ENCODE measurements around the gene RETREG1. TPM values are rescaled to one million over a fixed set of nuclear protein-coding genes. Genes with fewer than 3 reads are reported as not detected.

The RETREG1 gene
- total RNA-seq, 1 experiment from 2014 or later, result 5.1 TPM

DNA sequence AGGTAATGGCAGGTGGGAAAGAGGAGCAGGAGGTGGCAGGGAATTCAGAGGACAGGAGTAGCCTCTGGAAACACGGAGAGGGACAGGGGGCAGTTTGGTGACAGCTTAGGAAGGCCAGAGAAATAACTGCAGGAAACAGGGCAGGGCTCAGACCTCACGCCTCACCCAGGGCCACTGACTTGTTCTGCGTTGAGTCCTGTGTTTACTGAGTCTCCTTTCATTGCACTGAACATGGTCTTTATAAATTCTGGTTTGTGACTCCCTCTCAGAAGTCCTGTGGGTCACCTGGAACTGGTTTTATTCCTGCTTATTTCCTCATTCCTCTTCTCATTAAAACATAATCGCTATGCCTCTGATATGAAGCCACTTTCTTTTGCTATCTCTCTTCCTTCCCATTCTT lies 96.0 kb downstream of the RETREG1 start:
- ChIA-PET POLR2A (ENCODE audit: low non-redundant PET) (no interaction called here), CTCF (no interaction called here)
- DNase-seq (ENCODE audit: low spot score), result no peak
- TF ChIP-seq, protein P1, sequence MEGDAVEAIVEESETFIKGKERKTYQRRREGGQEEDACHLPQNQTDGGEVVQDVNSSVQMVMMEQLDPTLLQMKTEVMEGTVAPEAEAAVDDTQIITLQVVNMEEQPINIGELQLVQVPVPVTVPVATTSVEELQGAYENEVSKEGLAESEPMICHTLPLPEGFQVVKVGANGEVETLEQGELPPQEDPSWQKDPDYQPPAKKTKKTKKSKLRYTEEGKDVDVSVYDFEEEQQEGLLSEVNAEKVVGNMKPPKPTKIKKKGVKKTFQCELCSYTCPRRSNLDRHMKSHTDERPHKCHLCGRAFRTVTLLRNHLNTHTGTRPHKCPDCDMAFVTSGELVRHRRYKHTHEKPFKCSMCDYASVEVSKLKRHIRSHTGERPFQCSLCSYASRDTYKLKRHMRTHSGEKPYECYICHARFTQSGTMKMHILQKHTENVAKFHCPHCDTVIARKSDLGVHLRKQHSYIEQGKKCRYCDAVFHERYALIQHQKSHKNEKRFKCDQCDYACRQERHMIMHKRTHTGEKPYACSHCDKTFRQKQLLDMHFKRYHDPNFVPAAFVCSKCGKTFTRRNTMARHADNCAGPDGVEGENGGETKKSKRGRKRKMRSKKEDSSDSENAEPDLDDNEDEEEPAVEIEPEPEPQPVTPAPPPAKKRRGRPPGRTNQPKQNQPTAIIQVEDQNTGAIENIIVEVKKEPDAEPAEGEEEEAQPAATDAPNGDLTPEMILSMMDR (conservative IDR thresholded peaks at IDR 0.05; ENCODE audit: low read depth, low read length), result no peak
- TF ChIP-seq EZH2 (IDR thresholded peaks at IDR 0.05; ENCODE audit: borderline replicate concordance, low read depth, low read length, poor library complexity, severe bottlenecking), result no peak
- intact Hi-C loops (cut with micrococcal nuclease; ENCODE audit: unreplicated experiment), result no loop called here
- Histone ChIP-seq H3K27me3 (replicated peaks; ENCODE audit: insufficient read depth, low read depth, low read length, poor library complexity) (no peaks in the 10 kb centered on the region), H3K4me3 (ENCODE audit: low read depth, low read length, poor library complexity, severe bottlenecking) (no peak overlapping the region), H3K4me1 (ENCODE audit: insufficient read depth, low read length, poor library complexity, severe bottlenecking) (no peaks in the 10 kb centered on the region), H3K27ac (ENCODE audit: low read depth, low read length, poor library complexity, severe bottlenecking) (no peak overlapping the region), H3K36me3 (ENCODE audit: insufficient read depth, low read length, poor library complexity, severe bottlenecking) (no peaks in the 10 kb centered on the region), H3K9me3 (ENCODE audit: low read depth, low read length, poor library complexity, severe bottlenecking) (no peaks in the 10 kb centered on the region)
- no TSS peak for BruUV-seq (replicated peaks)

DNA sequence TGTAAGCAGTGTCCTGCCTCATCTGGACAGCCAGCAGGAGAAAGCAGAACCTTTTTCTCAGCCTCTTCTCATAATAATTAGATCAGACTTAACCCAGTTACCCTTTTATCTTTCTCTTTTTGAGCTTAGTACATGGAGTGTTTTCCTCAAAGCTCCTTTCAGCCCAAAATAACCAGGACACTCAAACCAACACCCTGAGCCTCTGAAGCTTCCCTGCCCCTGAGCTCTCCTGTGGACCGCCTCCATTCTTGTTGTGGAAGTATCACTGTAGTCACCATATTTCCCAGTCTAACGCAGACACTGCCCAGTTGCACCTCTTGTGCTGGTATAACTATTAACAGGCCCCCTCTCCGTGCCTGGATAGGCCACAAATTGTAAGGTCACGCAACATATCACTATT lies 97.4 kb downstream of the RETREG1 start:
- no TSS peak for BruUV-seq (replicated peaks)
- Histone ChIP-seq H3K4me3 (ENCODE audit: low read depth, low read length, poor library complexity, severe bottlenecking) (no peak overlapping the region), H3K4me1 (ENCODE audit: insufficient read depth, low read length, poor library complexity, severe bottlenecking) (no peaks in the 10 kb centered on the region), H3K36me3 (ENCODE audit: insufficient read depth, low read length, poor library complexity, severe bottlenecking) (no peaks in the 10 kb centered on the region), H3K27me3 (replicated peaks; ENCODE audit: insufficient read depth, low read depth, low read length, poor library complexity) (no peaks in the 10 kb centered on the region), H3K9me3 (ENCODE audit: low read depth, low read length, poor library complexity, severe bottlenecking) (no peaks in the 10 kb centered on the region), H3K27ac (ENCODE audit: low read depth, low read length, poor library complexity, severe bottlenecking) (no peak overlapping the region)
- TF ChIP-seq EZH2 (IDR thresholded peaks at IDR 0.05; ENCODE audit: borderline replicate concordance, low read depth, low read length, poor library complexity, severe bottlenecking), result no peak
- TF ChIP-seq, protein P1 (conservative IDR thresholded peaks at IDR 0.05; ENCODE audit: low read depth, low read length), result no peak
- DNase-seq (ENCODE audit: low spot score), result no peak
- intact Hi-C loops (cut with micrococcal nuclease; ENCODE audit: unreplicated experiment), result no loop called here
- ChIA-PET POLR2A (ENCODE audit: low non-redundant PET) (no interaction called here), CTCF (interaction anchor here (0.7 kb wide), 1 partner anchor 33 kb away, joined by 3 read pairs; no protein-coding TSS in a partner anchor)

DNA sequence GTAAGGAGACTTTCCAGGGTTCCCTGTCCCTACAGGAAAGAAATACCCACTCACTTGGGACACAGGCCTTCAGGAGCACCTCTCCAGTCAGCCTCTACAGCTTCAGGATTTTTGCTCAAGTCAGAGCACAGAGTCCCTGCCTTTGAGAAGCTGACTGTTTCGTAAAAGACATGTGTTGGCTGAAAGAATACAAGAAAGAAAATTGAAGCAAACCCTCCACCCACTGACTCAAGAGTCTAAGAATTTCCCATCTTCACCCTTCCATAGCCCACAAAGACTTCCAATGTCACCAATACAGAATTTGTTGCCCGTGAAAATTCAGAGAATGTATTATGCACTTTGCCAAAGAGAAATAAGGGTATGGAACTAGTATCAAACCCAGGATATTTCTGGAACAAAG lies 98.2 kb downstream of the RETREG1 start:
- Histone ChIP-seq H3K4me3 (ENCODE audit: low read depth, low read length, poor library complexity, severe bottlenecking) (no peak overlapping the region), H3K36me3 (ENCODE audit: insufficient read depth, low read length, poor library complexity, severe bottlenecking) (no peaks in the 10 kb centered on the region), H3K9me3 (ENCODE audit: low read depth, low read length, poor library complexity, severe bottlenecking) (no peaks in the 10 kb centered on the region), H3K27me3 (replicated peaks; ENCODE audit: insufficient read depth, low read depth, low read length, poor library complexity) (no peaks in the 10 kb centered on the region), H3K4me1 (ENCODE audit: insufficient read depth, low read length, poor library complexity, severe bottlenecking) (no peaks in the 10 kb centered on the region), H3K27ac (ENCODE audit: low read depth, low read length, poor library complexity, severe bottlenecking) (no peak overlapping the region)
- POLR2A ChIA-PET (ENCODE audit: low non-redundant PET), result no interaction called here
- intact Hi-C loops (cut with micrococcal nuclease; ENCODE audit: unreplicated experiment), result no loop called here
- no peak for TF ChIP-seq EZH2 (IDR thresholded peaks at IDR 0.05; ENCODE audit: borderline replicate concordance, low read depth, low read length, poor library complexity, severe bottlenecking)
- TF ChIP-seq, protein P1 (conservative IDR thresholded peaks at IDR 0.05; ENCODE audit: low read depth, low read length), result no peak
- no peak for DNase-seq (ENCODE audit: low spot score)
- CTCF ChIA-PET, result no interaction called here
- BruUV-seq (replicated peaks), result no TSS peak
